Cerebellar cortex (tissue), 1 donor: ENCODE results near the gene GMDS.

Experiments used
- DNase-seq: peaks from one replicate; pipeline ENCODE4 v3.0.0-alpha.2; 2015; ENCODE audit warnings: low spot score

GMDS gene

GRCh38 chr6:1624058-1624850 lies 621.2 kb downstream of the GMDS start:
- no peak for DNase-seq

GRCh38 chr6:1623769-1624057 lies 621.7 kb downstream of the GMDS start:
- no peak for DNase-seq

GRCh38 chr6:1622851-1623768 lies 622.3 kb downstream of the GMDS start:
- DNase-seq, result no peak

- no peak for DNase-seq
Measured at GRCh38 chr6:1622220-1622850, 623.1 kb downstream of the GMDS start.

GRCh38 chr6:1621070-1621701 lies 624.2 kb downstream of the GMDS start:
- no peak for DNase-seq

GRCh38 chr6:1620504-1621069 lies 624.8 kb downstream of the GMDS start:
- DNase-seq, result no peak

- no peak for DNase-seq
Measured at GRCh38 chr6:1619673-1620503, 625.5 kb downstream of the GMDS start.

GRCh38 chr6:1619098-1619672 lies 626.2 kb downstream of the GMDS start:
- DNase-seq, result no peak

- DNase-seq, result no peak
Measured at GRCh38 chr6:1618311-1619097, 626.9 kb downstream of the GMDS start.

- no peak for DNase-seq
Measured at GRCh38 chr6:1617466-1618310, 627.7 kb downstream of the GMDS start.

GRCh38 chr6:1616701-1617463 lies 628.5 kb downstream of the GMDS start:
- DNase-seq, result no peak

GRCh38 chr6:1615853-1616420 lies 629.5 kb downstream of the GMDS start:
- DNase-seq, result no peak

- no peak for DNase-seq
Measured at GRCh38 chr6:1615151-1615852, 630.1 kb downstream of the GMDS start.

GRCh38 chr6:1614448-1615150 lies 630.8 kb downstream of the GMDS start:
- DNase-seq, result no peak

GRCh38 chr6:1613688-1614447 lies 631.5 kb downstream of the GMDS start:
- DNase-seq, result no peak

GRCh38 chr6:1613346-1613687 lies 632.1 kb downstream of the GMDS start:
- DNase-seq, result no peak
